IPS DF 6.9 (cell line): ENCODE data around the gene YEATS2.

Source experiments
- DNase-seq: peaks from one replicate; pipeline ENCODE4 v3.0.0-alpha.2; 2013; ENCODE audit warnings: low read depth, low spot score
- H3K27ac ChIP-seq: one replicate; pipeline ENCODE4 v1.5.1; 2013; ENCODE audit warnings: low read length, control low read depth
- H3K27me3 ChIP-seq: 2 replicates; pipeline ENCODE4 v1.6.1; 2013; ENCODE audit warnings: mild to moderate bottlenecking, low read length; ENCODE audit not compliant: control insufficient read depth, insufficient read depth
- H3K36me3 ChIP-seq: 2 replicates; pipeline ENCODE4 v1.6.1; 2013; ENCODE audit warnings: low read length; ENCODE audit not compliant: control insufficient read depth, insufficient read depth
- H3K4me1 ChIP-seq: 2 replicates; pipeline ENCODE4 v1.6.1; 2013; ENCODE audit warnings: low read length; ENCODE audit not compliant: control insufficient read depth, insufficient read depth
- H3K4me3 ChIP-seq: 2 replicates; pipeline ENCODE4 v1.5.1; 2013; ENCODE audit warnings: mild to moderate bottlenecking, low read length
- H3K9me3 ChIP-seq: 2 replicates; pipeline ENCODE4 v1.6.1; 2013; ENCODE audit warnings: low read length, inconsistent platforms; ENCODE audit not compliant: control insufficient read depth, insufficient read depth
- WGBS: extraction: QIAGEN DNeasy Blood & Tissue Kit; methylation state at CpG from one replicate; pipeline ENCODE4 v1.1.7; 2013; ENCODE audit warnings: mixed read lengths, missing lambda C conversion rate; ENCODE audit not compliant: insufficient read length, insufficient coverage; 5-methylcytosine and 5-hydroxymethylcytosine counted together

Gene YEATS2

GRCh38 chr3:183829466-183829865 lies 131.9 kb downstream of the YEATS2 start:
- H3K27ac ChIP-seq, result no peak overlapping the region
- no peak for DNase-seq
- no peak overlapping the region for H3K4me3 ChIP-seq
- no peaks in the 10 kb centered on the region for H3K9me3 ChIP-seq
- H3K4me1 ChIP-seq, result 0 out of 2 replicates have a peak, but pooled peaks cover 1% of the 10 kb centered on the region
- H3K27me3 ChIP-seq, result no peaks in the 10 kb centered on the region
- WGBS, result no CpG with 5 or more reads among the region's 9 CpGs
- H3K36me3 ChIP-seq, result peaks cover 6% of the 10 kb centered on the region; the same call in 1 of the 2 replicates

- H3K27me3 ChIP-seq, result no peaks in the 10 kb centered on the region
- H3K4me1 ChIP-seq, result 0 out of 2 replicates have a peak, but pooled peaks cover 1% of the 10 kb centered on the region
- no peak for DNase-seq
- H3K4me3 ChIP-seq, result no peak overlapping the region
- H3K9me3 ChIP-seq, result no peaks in the 10 kb centered on the region
- H3K36me3 ChIP-seq, result peaks cover 6% of the 10 kb centered on the region; the same call in 1 of the 2 replicates
- WGBS, result no CpG with 5 or more reads among the region's 9 CpGs
- no peak overlapping the region for H3K27ac ChIP-seq
These were observed 132.6 kb downstream of the YEATS2 start for GRCh38 chr3:183830187-183830586.

GRCh38 chr3:183833516-183833915 lies 135.9 kb downstream of the YEATS2 start:
- H3K4me1 ChIP-seq, result no peaks in the 10 kb centered on the region
- peaks cover 6% of the 10 kb centered on the region; the same call in 1 of the 2 replicates for H3K36me3 ChIP-seq
- DNase-seq, result no peak
- H3K27ac ChIP-seq, result no peak overlapping the region
- no peaks in the 10 kb centered on the region for H3K27me3 ChIP-seq
- no peaks in the 10 kb centered on the region for H3K9me3 ChIP-seq
- no peak overlapping the region for H3K4me3 ChIP-seq
- no CpG with 5 or more reads among the region's 6 CpGs for WGBS

GRCh38 chr3:183837390-183837789 lies 139.8 kb downstream of the YEATS2 start:
- WGBS, result no CpG with 5 or more reads among the region's 9 CpGs
- no peak for DNase-seq
- no peak overlapping the region for H3K27ac ChIP-seq
- no peaks in the 10 kb centered on the region for H3K27me3 ChIP-seq
- peaks cover 9% of the 10 kb centered on the region; the same call in 1 of the 2 replicates for H3K36me3 ChIP-seq
- no peak overlapping the region for H3K4me3 ChIP-seq
- no peaks in the 10 kb centered on the region for H3K4me1 ChIP-seq
- no peaks in the 10 kb centered on the region for H3K9me3 ChIP-seq

GRCh38 chr3:183837894-183838293 lies 140.3 kb downstream of the YEATS2 start:
- H3K4me3 ChIP-seq, result no peak overlapping the region
- no peaks in the 10 kb centered on the region for H3K27me3 ChIP-seq
- H3K4me1 ChIP-seq, result no peaks in the 10 kb centered on the region
- no peak overlapping the region for H3K27ac ChIP-seq
- peaks cover 4% of the 10 kb centered on the region; the same call in 1 of the 2 replicates for H3K36me3 ChIP-seq
- DNase-seq, result no peak
- WGBS, result no CpG with 5 or more reads among the region's 3 CpGs
- H3K9me3 ChIP-seq, result no peaks in the 10 kb centered on the region

- H3K27me3 ChIP-seq, result no peaks in the 10 kb centered on the region
- no CpG with 5 or more reads among the region's 4 CpGs for WGBS
- H3K27ac ChIP-seq, result no peak overlapping the region
- H3K36me3 ChIP-seq, result peaks cover 5% of the 10 kb centered on the region; the same call in 1 of the 2 replicates
- no peaks in the 10 kb centered on the region for H3K9me3 ChIP-seq
- H3K4me3 ChIP-seq, result no peak overlapping the region
- no peaks in the 10 kb centered on the region for H3K4me1 ChIP-seq
- no peak for DNase-seq
These were observed 142.2 kb downstream of the YEATS2 start for GRCh38 chr3:183839751-183840150.

- no peak for DNase-seq
These were observed 147.0 kb downstream of the YEATS2 start for GRCh38 chr3:183844606-183845005.

GRCh38 chr3:183845090-183845489 lies 147.5 kb downstream of the YEATS2 start:
- Histone ChIP-seq H3K36me3 (peaks cover 5% of the 10 kb centered on the region; the same call in 1 of the 2 replicates), H3K27me3 (no peaks in the 10 kb centered on the region), H3K4me1 (no peaks in the 10 kb centered on the region), H3K27ac (no peak overlapping the region), H3K4me3 (no peak overlapping the region), H3K9me3 (no peaks in the 10 kb centered on the region)
- DNase-seq, result no peak
- no CpG with 5 or more reads among the region's 4 CpGs for WGBS

More at GRCh38 chr3:183844606-183845005, 147.0 kb downstream of the YEATS2 start:
- no peaks in the 10 kb centered on the region for H3K27me3 ChIP-seq
- no peak overlapping the region for H3K27ac ChIP-seq
- H3K4me3 ChIP-seq, result no peak overlapping the region
- peaks cover 5% of the 10 kb centered on the region; the same call in 1 of the 2 replicates for H3K36me3 ChIP-seq
- H3K9me3 ChIP-seq, result no peaks in the 10 kb centered on the region
- no peaks in the 10 kb centered on the region for H3K4me1 ChIP-seq
- WGBS, result no CpG with 5 or more reads among the region's 2 CpGs

- Histone ChIP-seq H3K9me3 (no peaks in the 10 kb centered on the region), H3K27ac (no peak overlapping the region), H3K4me3 (no peak overlapping the region), H3K4me1 (no peaks in the 10 kb centered on the region), H3K27me3 (no peaks in the 10 kb centered on the region), H3K36me3 (peaks cover 4% of the 10 kb centered on the region; the same call in 1 of the 2 replicates)
- no peak for DNase-seq
- WGBS, result no CpG with 5 or more reads among the region's 13 CpGs
These were observed 148.2 kb downstream of the YEATS2 start for GRCh38 chr3:183845608-183846288.

- H3K4me3 ChIP-seq, result no peak overlapping the region
These were observed 156.9 kb downstream of the YEATS2 start for GRCh38 chr3:183854318-183855035.

More at GRCh38 chr3:183854318-183855035, 156.9 kb downstream of the YEATS2 start:
- no peak for DNase-seq
- Histone ChIP-seq H3K27me3 (no peaks in the 10 kb centered on the region), H3K36me3 (peaks cover 4% of the 10 kb centered on the region; the same call in 1 of the 2 replicates), H3K27ac (no peak overlapping the region), H3K9me3 (no peaks in the 10 kb centered on the region), H3K4me1 (no peaks in the 10 kb centered on the region)
- 100% methylated on average over 1 of the region's 4 CpGs for WGBS
